ENCODE results near the gene PPM1D. TPM values are rescaled to one million over a fixed set of nuclear protein-coding genes. Genes with fewer than 3 reads are reported as not detected.
A peak's percentile ranks its signal among the peaks of the same experiment; 100 is the strongest.

Gene PPM1D
- total and polyA plus RNA-seq, 2 of the 13 experiments (the other 11 are each of a cell fraction or from before 2014, with no cell fraction given), result 8.0 to 26.2 TPM

- no peak for TF ChIP-seq ZBTB40 (IDR thresholded peaks at IDR 0.05)
- TF ChIP-seq ZBTB40 (CRISPR knock-in tag; IDR thresholded peaks at IDR 0.05), result no peak; the same call in 1 of the 2 replicates
- TF ChIP-seq ZNF792 (CRISPR knock-in tag; IDR thresholded peaks at IDR 0.05), result peak; percentile 14; the same call in 1 of the 2 replicates
- no peak for TF ChIP-seq BCLAF1 (IDR thresholded peaks at IDR 0.05)
- TF ChIP-seq ATAD3A (CRISPR knock-in tag; IDR thresholded peaks at IDR 0.05), result no peak
- TF ChIP-seq RFXANK (CRISPR knock-in tag; IDR thresholded peaks at IDR 0.05), result 0 out of 2 replicates have a peak, but pooled peaks have one; percentile 53
- no peak for TF ChIP-seq TEF (CRISPR knock-in tag; IDR thresholded peaks at IDR 0.05)
- TF ChIP-seq ZNF12 (CRISPR knock-in tag; IDR thresholded peaks at IDR 0.05), result peak; percentile 34; the same call in 1 of the 2 replicates
- peak; percentile 28; the same call in 1 of the 2 replicates for TF ChIP-seq GATAD1 (CRISPR knock-in tag; IDR thresholded peaks at IDR 0.05)
- TF ChIP-seq CCDC6 (CRISPR knock-in tag; IDR thresholded peaks at IDR 0.05), result peak; percentile 16; the same call in 1 of the 2 replicates
- peak; percentile 92; the same call in 1 of the 2 replicates for TF ChIP-seq GLI4 (CRISPR knock-in tag; IDR thresholded peaks at IDR 0.05; ENCODE audit: borderline replicate concordance)
- peak; percentile 80; the same call in 1 of the 2 replicates for TF ChIP-seq ZSCAN31 (CRISPR knock-in tag; IDR thresholded peaks at IDR 0.05; ENCODE audit: low read depth)
- peak; percentile 62; the same call in 1 of the 2 replicates for TF ChIP-seq ZGPAT (CRISPR knock-in tag; IDR thresholded peaks at IDR 0.05)
- TF ChIP-seq ZNF33B (CRISPR knock-in tag; IDR thresholded peaks at IDR 0.05), result peak; percentile 89
- TF ChIP-seq KDM5B (CRISPR knock-in tag; IDR thresholded peaks at IDR 0.05; ENCODE audit: borderline replicate concordance), result peak; percentile 37; the same call in 1 of the 2 replicates
Measured at GRCh38 chr17:60559995-60560859, 39.8 kb upstream of the PPM1D start (continued).

All from HepG2 (cell line).